K562 (cell line): ENCODE data around the gene SPAM1. TPM values are rescaled to one million over a fixed set of nuclear protein-coding genes. Genes with fewer than 3 reads are reported as not detected.

Source experiments
- ARID3B ChIP-seq: fragments of 250-450 bp; sonication (Bioruptor Pico); IDR thresholded peaks from 2 replicates; pipeline ENCODE4 v1.4.0; 2020; ENCODE audit warnings: borderline replicate concordance
- BMI1 ChIP-seq: fragments of 150-350 bp; IDR thresholded peaks from 2 replicates; pipeline ENCODE4 v1.6.1; 2014; ENCODE audit warnings: low read length
- BRF2 ChIP-seq: IDR thresholded peaks from 3 replicates; pipeline ENCODE4 v1.6.1; 2011; ENCODE audit warnings: borderline replicate concordance, mild to moderate bottlenecking; ENCODE audit not compliant: insufficient read length, insufficient read depth
- E2F1 ChIP-seq: sonication (generic); formaldehyde crosslinking; IDR thresholded peaks from 2 replicates; pipeline ENCODE4 v1.8.1; 2023; ENCODE audit warnings: mild to moderate bottlenecking, missing genetic modification reagents, moderate library complexity
- ETV6 ChIP-seq, 3 experiments: fragments of 150-350 bp in 1 of 3; sonication (generic) in 1 of 3; formaldehyde crosslinking in 1 of 3; IDR thresholded peaks; 2 replicates each; pipeline versions ENCODE4 v1.6.1 to v1.8.0; 2014 to 2022; ENCODE audit warnings: borderline replicate concordance in 2 of 3, low read depth in 2 of 3, antibody characterized with exemption in 1 of 3, low read length in 1 of 3, mild to moderate bottlenecking in 1 of 3, missing genetic modification reagents in 1 of 3
- HDAC8 ChIP-seq: fragments of 450-650 bp; IDR thresholded peaks from 2 replicates; pipeline ENCODE4 v1.6.1; 2016; ENCODE audit warnings: mild to moderate bottlenecking, missing genetic modification characterization, moderate library complexity, missing compliant biosample characterization
- NUFIP1 ChIP-seq: fragments of 450-650 bp; IDR thresholded peaks from 2 replicates; pipeline ENCODE4 v1.6.1; 2018; ENCODE audit not compliant: partially characterized antibody
- SMAD3 ChIP-seq: fragments of 450-650 bp; formaldehyde crosslinking; conservative IDR thresholded peaks from 2 replicates; pipeline ENCODE4 v1.4.0; 2020; ENCODE audit warnings: mild to moderate bottlenecking
- SP2 ChIP-seq: IDR thresholded peaks from 2 replicates; pipeline ENCODE4 v1.6.1; 2011; ENCODE audit warnings: mild to moderate bottlenecking, low read depth, low read length, moderate library complexity; ENCODE audit not compliant: poor library complexity, severe bottlenecking; ENCODE audit errors: extremely low read depth
- TBP ChIP-seq: optimal IDR thresholded peaks from 2 replicates; pipeline ENCODE3; 2011; ENCODE audit warnings: low read depth, low read length, improper control_type of control experiment
- TCFL5 ChIP-seq: fragments of 250-450 bp; sonication (Bioruptor Pico); conservative IDR thresholded peaks from 2 replicates; pipeline ENCODE4 v1.6.1; 2021; ENCODE audit warnings: mild to moderate bottlenecking, moderate library complexity, matching md5 sums
- TOE1 ChIP-seq, 2 experiments: fragments of 450-650 bp in 1 of 2; sonication (generic) in 1 of 2; formaldehyde crosslinking in 1 of 2; IDR thresholded peaks; 2 replicates each; pipeline versions ENCODE4 v1.7.1 to v1.8.0; 2016 to 2022; ENCODE audit warnings: borderline replicate concordance in 2 of 2, mild to moderate bottlenecking in 2 of 2, antibody characterized with exemption in 1 of 2, inconsistent platforms in 1 of 2, low read depth in 1 of 2, missing genetic modification reagents in 1 of 2, moderate library complexity in 1 of 2
- TRIM25 ChIP-seq: fragments of 450-650 bp; IDR thresholded peaks from 2 replicates; pipeline ENCODE4 v1.7.0; 2016; ENCODE audit warnings: borderline replicate concordance
- VEZF1 ChIP-seq: fragments of 200-800 bp; sonication (Bioruptor generic); IDR thresholded peaks from 2 replicates; pipeline ENCODE4 v1.6.1; 2017; ENCODE audit warnings: missing genetic modification characterization, missing compliant biosample characterization
- ZBTB5 ChIP-seq: fragments of 450-650 bp; IDR thresholded peaks from 2 replicates; pipeline ENCODE4 v1.6.1; 2017; ENCODE audit warnings: antibody characterized with exemption
- ZFP1 ChIP-seq: fragments of 450-650 bp; formaldehyde crosslinking; IDR thresholded peaks from 2 replicates; pipeline ENCODE4 v1.4.0; 2020; ENCODE audit warnings: mild to moderate bottlenecking, mixed read lengths
- ZNF175 ChIP-seq: fragments of 200-800 bp; sonication (Bioruptor generic); IDR thresholded peaks from 2 replicates; pipeline ENCODE4 v1.6.1; 2016; ENCODE audit warnings: low read depth, mild to moderate bottlenecking, missing genetic modification characterization, missing compliant biosample characterization
- ZNF253 ChIP-seq: fragments of 250-450 bp; sonication (Bioruptor Pico); conservative IDR thresholded peaks from 2 replicates; pipeline ENCODE4 v1.6.1; 2021; ENCODE audit warnings: mild to moderate bottlenecking
- polyA plus RNA-seq, 8 experiments: library from polyadenylated mRNA; depleted of rRNA in 4 of 8; stranded (reverse) in 5 of 8; unstranded in 3 of 8; fragments of >200 nt; fragmentation: Nextera tagmentation in 2 of 8; fragmentation: Illumina TruSeq in 1 of 8; extraction: Ambion mirVana in 2 of 8; extraction: Trizol in 1 of 8; gene quantifications; 2 replicates each; pipeline versions ENCODE4 v1.2.1 to v1.2.3, GENCODE V29; 2011 to 2014; ENCODE audit warnings: inconsistent platforms in 1 of 8, missing spikeins in 1 of 8
- total RNA-seq, 7 experiments: library from RNA; depleted of rRNA in 6 of 7; stranded (reverse); fragments of >200 nt in 6 of 7; fragmentation: Illumina TruSeq in 2 of 7; extraction: Trizol in 2 of 7; gene quantifications; 2 replicates each; pipeline versions ENCODE4 v1.2.1 to v1.2.3, GENCODE V29; 2011 to 2021; ENCODE audit warnings: low replicate concordance in 1 of 7

SPAM1 gene
- total and polyA plus RNA-seq, 9 of the 15 experiments (the other 6 are each of a cell fraction or from before 2014, with no cell fraction given) = not detected

GRCh38 chr7:123996327-123996625 lies 71.2 kb downstream of the SPAM1 start (continued):
- TF ChIP-seq ZNF175 (CRISPR knock-in tag) (peak; percentile 85), E2F1 (CRISPR knock-in tag) (no peak), BRF2 (no peak), ZBTB5 (no peak), ARID3B (no peak), SP2 (no peak), TBP (no peak), ZFP1 (no peak), BMI1 (no peak), SMAD3 (CRISPR knock-in tag) (peak; percentile 76; the same call in 1 of the 2 replicates), HDAC8 (tag) (no peak), VEZF1 (CRISPR knock-in tag) (no peak), TCFL5 (CRISPR knock-in tag) (no peak), TRIM25 (no peak), TOE1 (IDR thresholded peaks at IDR 0.05; ENCODE audit: borderline replicate concordance) (no peak), TOE1 (CRISPR knock-in tag; IDR thresholded peaks at IDR 0.05; ENCODE audit: borderline replicate concordance, low read depth) (no peak), ETV6 (IDR thresholded peaks at IDR 0.05; ENCODE audit: borderline replicate concordance in 1 of 2, low read depth in 2 of 2, low read length in 1 of 2) (no peak), ETV6 (CRISPR knock-in tag; IDR thresholded peaks at IDR 0.05; ENCODE audit: borderline replicate concordance) (no peak), NUFIP1 (no peak), ZNF253 (CRISPR knock-in tag) (no peak)
